ENCODE measurements around the gene BLTP3A.
"Not testable (repeated sequence)": the region's sequence is repeated elsewhere in the genome, so short reads cannot be mapped to it uniquely, and the experiment has no call there.

BLTP3A gene

DNA sequence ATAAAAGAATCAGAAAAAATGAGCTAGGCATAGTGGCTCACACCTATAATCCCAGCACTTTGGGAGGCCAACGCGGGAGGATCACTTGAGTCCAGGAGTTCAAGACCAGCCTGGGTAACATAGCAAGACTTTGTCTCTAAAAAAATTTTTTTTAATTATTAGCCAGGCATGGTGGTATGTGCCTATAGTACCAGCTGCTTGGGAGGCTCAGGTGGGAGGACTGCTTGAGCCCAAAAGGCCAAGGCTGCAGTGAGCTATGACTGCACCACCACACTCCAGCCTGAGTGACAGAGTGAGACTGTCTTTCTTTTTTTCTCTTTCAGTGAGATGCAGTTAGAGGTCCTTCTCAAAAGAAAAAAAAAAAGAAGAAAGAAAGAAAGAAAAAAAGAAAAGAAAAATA, 43.1 kb upstream of the BLTP3A start:
- H3K4me3 ChIP-seq (ENCODE audit: control insufficient read depth in 1 of 7, extremely low read depth in 1 of 7, insufficient read depth in 4 of 7, low read depth in 2 of 7, low read length in 6 of 7): no peak overlapping the region
- no peak overlapping the region for H3K27ac ChIP-seq (ENCODE audit: insufficient read depth in 1 of 2, low read depth in 1 of 2, low read length in 2 of 2, poor library complexity in 1 of 2, severe bottlenecking in 2 of 2)
- 100% methylated on average over 1 of the region's 2 CpGs for whole genome bisulfite sequencing (ENCODE audit: insufficient coverage)
- H3K36me3 ChIP-seq (ENCODE audit: control insufficient read depth in 4 of 4, insufficient read depth in 4 of 4, low read length in 3 of 4): no peaks in the 10 kb centered on the region
- H3K4me1 ChIP-seq (ENCODE audit: control extremely low read depth in 1 of 4, control insufficient read depth in 4 of 4, insufficient read depth in 4 of 4, low read length in 3 of 4): peaks cover 3% of the 10 kb centered on the region in 4 experiments
- H3K9me3 ChIP-seq (ENCODE audit: control extremely low read depth in 1 of 5, control insufficient read depth in 4 of 5, insufficient read depth in 2 of 5, low read depth in 1 of 5, low read length in 4 of 5): no peaks in the 10 kb centered on the region
- no peak for DNase-seq
- ChIA-PET CTCF (interaction anchor here (1.6 kb wide), 1 partner anchor 109 kb away, joined by 4 read pairs; no protein-coding TSS in a partner anchor), POLR2A (no interaction called here)
- no peaks in the 10 kb centered on the region for H3K27me3 ChIP-seq (replicated peaks in 2 of 5; ENCODE audit: control insufficient read depth in 4 of 5, insufficient read depth in 5 of 5, low read length in 4 of 5)

DNA sequence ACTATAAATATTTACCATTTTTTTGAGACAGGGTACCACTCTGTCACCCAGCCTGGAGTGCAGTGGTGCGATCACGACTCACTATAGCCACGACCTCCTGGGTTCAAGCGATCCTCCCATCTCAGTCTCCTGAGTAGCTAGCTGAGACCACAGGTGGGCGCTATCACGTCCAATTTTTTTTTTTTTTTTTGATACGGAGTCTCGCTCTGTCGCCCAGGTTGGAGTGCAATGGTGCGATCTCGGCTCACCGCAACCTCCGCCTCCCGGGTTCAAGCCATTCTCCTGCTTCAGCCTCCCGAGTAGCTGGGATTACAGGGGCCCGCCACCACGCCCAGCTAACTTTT, 35.4 kb upstream of the BLTP3A start:
- DNase-seq: peak; percentile 65 to 86 (median 82)
- Histone ChIP-seq H3K4me3 (ENCODE audit: control insufficient read depth in 1 of 7, extremely low read depth in 1 of 7, insufficient read depth in 4 of 7, low read depth in 2 of 7, low read length in 6 of 7) (peak overlapping the region; percentile 92 to 99 (median 96)), H3K27ac (ENCODE audit: insufficient read depth in 1 of 2, low read depth in 1 of 2, low read length in 2 of 2, poor library complexity in 1 of 2, severe bottlenecking in 2 of 2) (peak overlapping the region; percentile 91 to 98), H3K4me1 (ENCODE audit: control extremely low read depth in 1 of 4, control insufficient read depth in 4 of 4, insufficient read depth in 4 of 4, low read length in 3 of 4) (peaks cover 9 to 16% (median 10%) of the 10 kb centered on the region in 4 experiments), H3K36me3 (ENCODE audit: control insufficient read depth in 4 of 4, insufficient read depth in 4 of 4, low read length in 3 of 4) (peaks cover 0 to 10% (median 3%) of the 10 kb centered on the region in 4 experiments)
- CTCF ChIA-PET: interaction anchor here (0.7 kb wide), 1 partner anchor 484 kb away, joined by 3 read pairs; no protein-coding TSS in a partner anchor
- H3K9me3 ChIP-seq (ENCODE audit: control extremely low read depth in 1 of 5, control insufficient read depth in 4 of 5, insufficient read depth in 2 of 5, low read depth in 1 of 5, low read length in 4 of 5); H3K27me3 ChIP-seq (replicated peaks in 2 of 5; ENCODE audit: control insufficient read depth in 4 of 5, insufficient read depth in 5 of 5, low read length in 4 of 5): not testable (repeated sequence)
- POLR2A ChIA-PET: interaction anchor here (0.6 to 1.0 kb wide), 2 partner anchors 91 to 99 kb away, joined by 3 read pairs; no protein-coding TSS in a partner anchor
- WGBS (ENCODE audit: insufficient coverage): 21% methylated on average over 12 of the region's 17 CpGs

DNA sequence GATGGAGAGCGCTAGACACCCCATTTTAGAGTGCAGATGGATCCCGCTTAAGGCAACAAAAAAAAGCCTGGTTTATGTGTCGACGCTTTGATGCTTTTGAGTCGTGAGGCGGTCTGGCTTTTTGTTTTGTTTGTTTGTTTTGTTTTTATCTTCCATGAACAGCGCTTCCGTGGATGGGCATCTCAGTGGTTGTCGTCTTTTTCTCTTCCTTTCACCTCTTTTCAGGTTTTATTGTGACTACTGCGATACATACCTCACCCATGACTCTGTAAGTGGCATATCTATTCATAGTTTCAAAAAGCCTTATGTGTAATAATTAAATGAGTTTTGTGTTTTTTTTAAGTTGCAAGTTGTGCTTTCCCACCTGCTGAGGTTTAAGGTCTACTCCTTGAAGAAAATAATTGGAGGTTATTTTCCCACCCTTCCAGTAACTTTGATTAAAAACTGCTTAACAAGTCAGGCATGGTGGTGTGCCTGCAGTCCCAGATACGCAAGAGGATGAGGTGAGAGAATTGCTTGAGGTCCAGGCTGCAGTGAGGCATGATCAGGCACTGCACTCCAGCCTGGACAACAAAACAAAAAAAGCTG, 34.1 kb upstream of the BLTP3A start:
- H3K27ac ChIP-seq (ENCODE audit: insufficient read depth in 1 of 2, low read depth in 1 of 2, low read length in 2 of 2, poor library complexity in 1 of 2, severe bottlenecking in 2 of 2): peak overlapping the region; percentile 91 to 98
- H3K4me1 ChIP-seq (ENCODE audit: control extremely low read depth in 1 of 4, control insufficient read depth in 4 of 4, insufficient read depth in 4 of 4, low read length in 3 of 4): peaks cover 7 to 13% (median 9%) of the 10 kb centered on the region in 4 experiments
- H3K36me3 ChIP-seq (ENCODE audit: control insufficient read depth in 4 of 4, insufficient read depth in 4 of 4, low read length in 3 of 4): peaks cover 0 to 15% (median 8%) of the 10 kb centered on the region in 4 experiments
- CTCF ChIA-PET: no interaction called here
- WGBS (ENCODE audit: insufficient coverage): 50% methylated on average over 2 of the region's 11 CpGs
- peak in 2 of 3 donors; percentile 24 to 35 for DNase-seq
- POLR2A ChIA-PET: interaction anchor here (0.6 to 1.0 kb wide), 3 partner anchors 34 to 394 kb away, joined by 3 to 4 read pairs (median 4); partner anchors contain the start of gene BLTP3A
- H3K9me3 ChIP-seq (ENCODE audit: control extremely low read depth in 1 of 5, control insufficient read depth in 4 of 5, insufficient read depth in 2 of 5, low read depth in 1 of 5, low read length in 4 of 5): no peaks in the 10 kb centered on the region
- H3K4me3 ChIP-seq (ENCODE audit: control insufficient read depth in 1 of 7, extremely low read depth in 1 of 7, insufficient read depth in 4 of 7, low read depth in 2 of 7, low read length in 6 of 7): peak overlapping the region; percentile 92 to 99 (median 96)
- H3K27me3 ChIP-seq (replicated peaks in 2 of 5; ENCODE audit: control insufficient read depth in 4 of 5, insufficient read depth in 5 of 5, low read length in 4 of 5): no peaks in the 10 kb centered on the region

DNA sequence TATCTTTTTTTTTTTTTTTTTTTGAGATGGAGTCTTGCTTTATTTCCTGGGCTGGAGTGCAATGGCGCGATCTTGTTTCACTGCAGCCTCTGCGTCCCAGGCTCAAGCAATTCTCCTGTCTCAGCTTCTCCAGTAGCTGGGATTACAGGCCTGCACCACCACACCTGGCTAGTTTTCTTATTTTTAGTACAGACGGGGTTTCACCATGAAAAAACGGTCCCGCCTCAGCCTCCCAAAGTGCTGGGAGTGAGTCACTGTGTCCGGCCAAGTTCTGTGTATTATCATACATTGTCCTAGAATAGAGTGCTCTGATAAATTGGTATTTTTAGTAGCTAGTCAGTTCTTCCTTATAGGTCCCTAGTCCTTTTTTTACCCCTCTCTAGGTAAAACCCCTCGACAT, 31.8 kb upstream of the BLTP3A start:
- no peak for DNase-seq
- Histone ChIP-seq H3K27me3 (replicated peaks in 2 of 5; ENCODE audit: control insufficient read depth in 4 of 5, insufficient read depth in 5 of 5, low read length in 4 of 5) (no peaks in the 10 kb centered on the region), H3K4me3 (ENCODE audit: control insufficient read depth in 1 of 7, extremely low read depth in 1 of 7, insufficient read depth in 4 of 7, low read depth in 2 of 7, low read length in 6 of 7) (no peak overlapping the region), H3K4me1 (ENCODE audit: control extremely low read depth in 1 of 4, control insufficient read depth in 4 of 4, insufficient read depth in 4 of 4, low read length in 3 of 4) (peaks cover 6 to 13% (median 7%) of the 10 kb centered on the region in 4 experiments), H3K9me3 (ENCODE audit: control extremely low read depth in 1 of 5, control insufficient read depth in 4 of 5, insufficient read depth in 2 of 5, low read depth in 1 of 5, low read length in 4 of 5) (no peaks in the 10 kb centered on the region), H3K36me3 (ENCODE audit: control insufficient read depth in 4 of 4, insufficient read depth in 4 of 4, low read length in 3 of 4) (peaks cover 2 to 30% (median 12%) of the 10 kb centered on the region in 4 experiments), H3K27ac (ENCODE audit: insufficient read depth in 1 of 2, low read depth in 1 of 2, low read length in 2 of 2, poor library complexity in 1 of 2, severe bottlenecking in 2 of 2) (no peak overlapping the region)
- CTCF ChIA-PET: interaction anchor here (1.0 to 1.9 kb wide), 3 partner anchors 9 to 124 kb away, joined by 3 to 5 read pairs (median 5); partner anchors contain the start of gene BLTP3A
- 96% methylated on average over 5 of the region's 8 CpGs for WGBS (ENCODE audit: insufficient coverage)
- POLR2A ChIA-PET: interaction anchor here (0.7 kb wide), 1 partner anchor 99 kb away, joined by 3 read pairs; no protein-coding TSS in a partner anchor

DNA sequence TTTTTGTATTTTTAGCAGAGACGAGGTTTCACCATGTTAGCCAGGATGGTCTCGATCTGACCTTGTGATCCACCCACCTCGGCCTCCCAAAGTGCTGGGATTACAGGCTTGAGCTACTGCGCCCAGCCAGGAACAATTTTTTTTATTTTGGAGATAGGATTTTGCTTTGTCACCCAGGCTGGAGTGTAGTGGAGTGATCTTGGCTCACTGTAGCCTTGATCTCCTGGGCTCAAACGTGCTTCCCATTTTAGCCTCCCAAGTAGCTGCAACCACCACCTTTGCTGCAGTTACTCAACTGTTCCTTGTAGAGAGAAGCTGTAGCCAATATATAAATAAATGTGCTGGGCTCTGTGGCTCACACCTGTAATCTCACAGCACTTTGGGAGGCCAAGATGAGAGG, 30.2 kb upstream of the BLTP3A start:
- H3K27ac ChIP-seq (ENCODE audit: insufficient read depth in 1 of 2, low read depth in 1 of 2, low read length in 2 of 2, poor library complexity in 1 of 2, severe bottlenecking in 2 of 2); POLR2A ChIA-PET; H3K9me3 ChIP-seq (ENCODE audit: control extremely low read depth in 1 of 5, control insufficient read depth in 4 of 5, insufficient read depth in 2 of 5, low read depth in 1 of 5, low read length in 4 of 5); DNase-seq; H3K4me3 ChIP-seq (ENCODE audit: control insufficient read depth in 1 of 7, extremely low read depth in 1 of 7, insufficient read depth in 4 of 7, low read depth in 2 of 7, low read length in 6 of 7); H3K27me3 ChIP-seq (replicated peaks in 2 of 5; ENCODE audit: control insufficient read depth in 4 of 5, insufficient read depth in 5 of 5, low read length in 4 of 5): not testable (repeated sequence)
- Histone ChIP-seq H3K4me1 (ENCODE audit: control extremely low read depth in 1 of 4, control insufficient read depth in 4 of 4, insufficient read depth in 4 of 4, low read length in 3 of 4) (peaks cover 6 to 13% (median 7%) of the 10 kb centered on the region in 4 experiments), H3K36me3 (ENCODE audit: control insufficient read depth in 4 of 4, insufficient read depth in 4 of 4, low read length in 3 of 4) (peaks cover 7 to 44% (median 20%) of the 10 kb centered on the region in 4 experiments)
- CTCF ChIA-PET: interaction anchor here (1.2 to 1.9 kb wide), 3 partner anchors 30 to 125 kb away, joined by 3 to 5 read pairs (median 3); partner anchors contain the start of gene BLTP3A
- 97% methylated on average over 4 of the region's 5 CpGs for WGBS (ENCODE audit: insufficient coverage)

DNA sequence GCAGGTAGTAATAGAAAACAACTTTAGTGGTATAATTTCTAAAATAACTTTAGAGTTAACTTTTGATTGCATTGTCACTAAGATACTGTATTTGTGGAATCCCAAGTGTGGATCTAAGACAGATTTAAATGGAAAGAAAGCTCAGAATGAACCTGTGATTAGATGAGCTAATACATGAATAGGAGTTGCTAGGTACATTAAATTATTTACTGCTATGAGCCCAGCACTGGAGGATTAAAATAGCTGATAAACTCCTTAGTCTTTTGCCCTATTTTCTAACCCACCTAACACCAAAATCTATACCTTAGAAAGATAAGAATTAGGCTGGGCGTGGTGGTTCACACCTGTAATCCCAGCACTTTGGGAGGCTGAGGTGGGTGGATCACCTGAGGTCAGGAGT, 23.7 kb upstream of the BLTP3A start:
- peaks cover 20 to 76% (median 37%) of the 10 kb centered on the region in 4 experiments for H3K36me3 ChIP-seq (ENCODE audit: control insufficient read depth in 4 of 4, insufficient read depth in 4 of 4, low read length in 3 of 4)
- WGBS (ENCODE audit: insufficient coverage): no CpG with 5 or more reads among the region's 1 CpG
- H3K9me3 ChIP-seq (ENCODE audit: control extremely low read depth in 1 of 5, control insufficient read depth in 4 of 5, insufficient read depth in 2 of 5, low read depth in 1 of 5, low read length in 4 of 5): no peaks in the 10 kb centered on the region
- no peaks in the 10 kb centered on the region for H3K27me3 ChIP-seq (replicated peaks in 2 of 5; ENCODE audit: control insufficient read depth in 4 of 5, insufficient read depth in 5 of 5, low read length in 4 of 5)
- no peaks in the 10 kb centered on the region for H3K4me1 ChIP-seq (ENCODE audit: control extremely low read depth in 1 of 4, control insufficient read depth in 4 of 4, insufficient read depth in 4 of 4, low read length in 3 of 4)
- ChIA-PET CTCF (interaction anchor here (0.7 to 1.1 kb wide), 2 partner anchors 9 to 11 kb away, joined by 3 read pairs; no protein-coding TSS in a partner anchor), POLR2A (no interaction called here)
- H3K27ac ChIP-seq (ENCODE audit: insufficient read depth in 1 of 2, low read depth in 1 of 2, low read length in 2 of 2, poor library complexity in 1 of 2, severe bottlenecking in 2 of 2): no peak overlapping the region
- no peak for DNase-seq
- H3K4me3 ChIP-seq (ENCODE audit: control insufficient read depth in 1 of 7, extremely low read depth in 1 of 7, insufficient read depth in 4 of 7, low read depth in 2 of 7, low read length in 6 of 7): no peak overlapping the region

DNA sequence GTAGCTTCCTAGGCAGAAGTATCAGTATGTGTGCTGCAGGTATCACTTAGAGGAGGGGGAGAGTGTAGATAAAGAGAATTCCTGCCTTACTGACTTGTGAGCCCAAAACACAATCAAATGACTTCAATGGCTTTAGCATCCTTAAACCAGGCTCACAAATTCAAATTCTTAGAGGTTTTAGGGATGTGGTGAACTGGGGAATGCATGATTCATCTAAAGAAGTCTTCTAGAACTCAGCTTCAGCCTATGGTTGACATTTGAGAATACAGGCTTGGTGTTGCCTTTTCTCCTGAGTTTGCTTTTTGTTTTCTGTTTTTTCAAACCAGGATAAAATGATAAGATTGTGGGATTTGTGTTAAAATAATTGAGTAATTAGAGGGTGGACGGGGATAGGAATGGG, 20.2 kb upstream of the BLTP3A start:
- CTCF ChIA-PET: interaction anchor here (0.5 kb wide), 1 partner anchor 170 kb away, joined by 4 read pairs; no protein-coding TSS in a partner anchor

More for the DNA sequence above, 20.2 kb upstream of the BLTP3A start:
- Histone ChIP-seq H3K27me3 (replicated peaks in 2 of 5; ENCODE audit: control insufficient read depth in 4 of 5, insufficient read depth in 5 of 5, low read length in 4 of 5) (no peaks in the 10 kb centered on the region), H3K4me1 (ENCODE audit: control extremely low read depth in 1 of 4, control insufficient read depth in 4 of 4, insufficient read depth in 4 of 4, low read length in 3 of 4) (no peaks in the 10 kb centered on the region), H3K36me3 (ENCODE audit: control insufficient read depth in 4 of 4, insufficient read depth in 4 of 4, low read length in 3 of 4) (peaks cover 16 to 74% (median 44%) of the 10 kb centered on the region in 4 experiments), H3K4me3 (ENCODE audit: control insufficient read depth in 1 of 7, extremely low read depth in 1 of 7, insufficient read depth in 4 of 7, low read depth in 2 of 7, low read length in 6 of 7) (no peak overlapping the region), H3K27ac (ENCODE audit: insufficient read depth in 1 of 2, low read depth in 1 of 2, low read length in 2 of 2, poor library complexity in 1 of 2, severe bottlenecking in 2 of 2) (no peak overlapping the region), H3K9me3 (ENCODE audit: control extremely low read depth in 1 of 5, control insufficient read depth in 4 of 5, insufficient read depth in 2 of 5, low read depth in 1 of 5, low read length in 4 of 5) (no peaks in the 10 kb centered on the region)
- 100% methylated on average over 1 of the region's 1 CpG for WGBS (ENCODE audit: insufficient coverage)
- POLR2A ChIA-PET: no interaction called here
- DNase-seq: no peak

All from common myeloid progenitor, CD34-positive (primary cell).